Measurements from ENCODE around the gene HAND2. TPM values are rescaled to one million over a fixed set of nuclear protein-coding genes. Genes with fewer than 3 reads are reported as not detected.

Gene HAND2
- total RNA-seq, 1 donor, result not detected

DNA sequence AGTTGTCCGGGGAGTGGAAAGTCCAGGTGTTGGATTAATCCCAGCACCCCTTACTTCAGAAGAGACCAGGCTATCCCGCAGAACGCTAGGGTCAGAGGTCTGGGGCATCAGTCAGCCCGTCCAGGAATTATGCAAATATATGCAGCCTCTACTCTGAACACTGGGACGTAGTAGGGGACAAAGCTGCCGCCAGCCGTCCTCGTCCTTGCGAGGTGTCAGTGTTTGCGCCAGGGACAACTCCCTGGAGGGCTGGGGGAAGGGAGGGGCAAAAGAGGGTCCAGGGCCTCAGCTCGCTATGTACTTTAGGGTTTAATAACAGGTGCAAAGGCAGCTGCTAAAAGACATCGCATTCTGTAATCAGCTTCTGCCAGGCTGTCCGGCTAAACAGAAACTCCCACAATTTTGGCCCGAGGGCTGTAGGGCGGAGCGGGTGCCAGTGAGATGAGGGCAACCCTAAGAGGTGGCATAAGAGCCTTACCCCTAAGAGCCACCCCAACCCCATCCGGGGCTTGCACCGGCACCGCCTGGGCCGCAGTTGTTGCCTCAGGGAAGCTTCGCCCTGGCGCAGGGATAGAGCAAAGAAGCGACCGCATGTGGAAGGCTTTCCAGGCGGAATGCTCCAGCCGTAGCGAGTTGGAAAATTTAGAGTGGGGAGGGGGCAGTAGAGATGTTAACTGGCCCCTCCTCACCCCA lies 8.4 kb downstream of the HAND2 start:
- no peak for DNase-seq (ENCODE audit: low read depth in 2 of 3, low spot score in 2 of 3)

DNA sequence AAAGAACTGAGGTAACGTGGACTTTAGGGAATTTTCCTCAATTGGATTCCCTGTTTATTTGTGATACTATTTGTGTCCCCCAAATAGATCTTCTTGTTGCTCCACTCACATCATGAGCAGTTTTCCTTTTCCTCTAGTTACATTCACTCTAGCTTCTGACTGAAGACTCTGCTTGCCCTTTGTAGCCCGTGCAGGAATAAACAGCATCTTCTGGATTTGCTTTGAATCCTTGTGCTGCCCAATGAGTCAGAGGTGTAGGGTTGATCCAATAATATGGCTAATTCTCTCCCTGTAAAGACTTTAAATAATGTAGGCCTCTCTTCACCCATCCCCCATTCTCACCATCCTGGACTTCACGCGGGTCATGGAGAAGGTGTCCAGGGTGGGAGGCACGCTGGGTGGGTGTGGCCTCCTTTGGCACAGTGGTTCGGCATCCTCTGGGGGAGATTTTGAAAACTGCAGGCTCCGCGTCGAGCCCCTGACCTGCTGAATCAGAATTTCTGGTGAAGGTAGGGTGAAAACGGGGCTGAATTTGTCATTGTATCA lies 9.0 kb downstream of the HAND2 start:
- DNase-seq (ENCODE audit: low read depth in 2 of 3, low spot score in 2 of 3), result no peak

DNA sequence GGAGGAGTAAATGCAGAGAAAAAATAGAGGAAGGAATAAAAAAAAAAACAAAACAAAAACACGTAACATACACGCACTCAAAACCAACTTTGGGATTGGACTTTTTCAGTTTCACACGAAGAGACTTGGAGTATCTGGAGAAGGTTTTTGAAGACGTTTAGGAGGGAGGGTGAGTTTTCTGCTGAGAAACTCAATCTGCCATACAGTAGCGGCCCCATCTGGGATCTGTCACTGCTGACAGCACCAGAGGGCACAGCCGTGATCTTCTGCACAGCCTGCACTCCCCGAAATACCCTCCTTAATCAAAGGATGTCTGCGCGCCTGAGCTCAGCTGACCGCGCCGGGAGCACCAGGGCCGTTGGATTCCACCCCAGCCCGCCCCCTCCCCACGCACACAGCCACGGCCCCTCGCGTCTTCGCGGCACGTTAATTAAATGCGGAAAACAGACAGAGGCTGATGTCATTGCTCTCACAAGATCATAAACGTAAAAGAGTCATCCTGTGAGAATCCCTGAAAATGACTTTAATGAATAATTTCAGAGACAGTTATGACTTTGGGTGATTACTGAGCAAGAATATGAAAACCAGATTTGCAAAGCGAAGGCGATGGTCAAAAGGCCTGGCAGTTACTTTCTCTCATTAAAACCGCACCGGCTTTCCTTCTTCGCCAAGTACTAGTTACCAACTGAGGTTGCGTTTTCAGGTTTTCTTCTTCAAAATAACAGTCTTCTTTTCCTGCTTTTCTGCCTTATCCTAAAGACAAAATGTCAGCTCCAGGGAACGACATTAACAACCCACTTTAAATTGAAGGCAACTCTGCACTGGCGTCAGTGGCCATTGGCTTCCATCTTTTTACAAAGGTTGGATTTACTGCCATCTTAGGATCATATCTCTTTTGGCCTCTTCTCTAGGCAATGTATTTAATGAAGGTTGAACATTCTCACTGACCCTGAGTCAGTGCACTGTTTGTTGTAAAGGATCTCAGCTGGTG lies 10.6 kb downstream of the HAND2 start:
- DNase-seq (ENCODE audit: low read depth in 2 of 3, low spot score in 2 of 3), result no peak

DNA sequence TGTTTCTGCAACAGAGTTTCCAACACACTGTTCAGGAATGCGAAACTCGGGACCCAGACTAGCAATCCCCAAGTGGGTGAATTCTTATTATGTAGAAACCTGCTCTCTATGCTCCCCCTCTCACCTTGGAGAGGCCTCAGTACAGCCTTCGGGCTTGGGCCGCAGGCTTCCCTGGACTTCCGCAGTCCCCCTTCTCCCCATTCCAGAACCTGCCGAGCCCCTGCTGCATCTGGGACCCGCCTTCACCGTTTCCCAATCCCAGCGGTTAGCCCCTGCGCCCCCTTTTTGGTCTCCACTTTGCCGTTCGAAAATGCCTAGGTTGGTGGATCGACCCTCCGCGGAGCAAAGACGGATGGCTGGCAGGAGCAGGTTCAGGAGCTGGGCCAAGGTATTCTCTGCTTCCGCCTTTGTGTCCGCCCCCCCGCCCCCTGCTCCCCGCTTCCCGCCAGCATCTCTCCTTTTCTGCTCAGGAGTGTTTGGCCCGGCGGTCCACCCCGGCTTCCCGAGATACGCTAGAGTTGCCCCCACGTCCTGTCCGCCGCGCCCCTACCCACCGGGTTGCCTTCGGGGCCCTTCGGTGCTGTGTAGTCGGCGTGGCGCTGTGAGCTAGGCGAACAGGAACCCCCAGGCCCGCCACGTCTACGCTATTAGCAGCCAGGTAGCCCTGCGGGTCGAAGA lies 11.5 kb downstream of the HAND2 start:
- DNase-seq (ENCODE audit: low read depth in 2 of 3, low spot score in 2 of 3), result no peak

DNA sequence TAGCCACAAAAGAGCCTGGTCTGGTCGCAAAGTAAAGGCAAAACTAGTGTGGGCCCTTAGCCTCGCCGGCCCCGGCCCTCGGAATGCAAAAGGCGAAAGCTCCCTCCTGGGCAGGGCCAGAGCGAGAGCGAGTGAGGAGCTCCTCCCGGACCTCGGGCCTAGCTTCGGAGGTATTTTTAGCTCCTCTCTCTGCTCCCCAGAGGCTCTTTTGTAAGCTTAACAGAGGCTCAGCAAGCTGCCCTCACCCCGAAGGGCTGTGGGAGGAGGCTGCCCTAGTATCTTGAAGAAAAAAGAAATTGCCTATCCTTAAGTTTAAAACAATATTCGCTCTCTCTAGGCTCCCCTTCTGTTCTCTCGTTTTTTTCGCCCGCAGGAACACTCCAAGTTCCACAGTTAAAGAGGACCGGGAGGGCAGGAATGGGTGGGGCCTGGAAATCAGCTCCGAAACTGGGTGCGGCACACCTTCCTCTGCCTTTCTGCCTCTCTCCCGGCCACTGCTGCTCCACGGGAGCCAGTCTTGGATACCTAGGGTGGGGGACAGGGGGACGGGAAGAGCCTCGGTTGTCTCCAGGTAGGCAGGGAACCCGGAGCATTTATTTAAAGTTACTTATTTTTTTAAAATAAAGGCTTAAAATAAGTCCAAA lies 12.1 kb downstream of the HAND2 start:
- no peak for DNase-seq (ENCODE audit: low read depth in 2 of 3, low spot score in 2 of 3)

DNA sequence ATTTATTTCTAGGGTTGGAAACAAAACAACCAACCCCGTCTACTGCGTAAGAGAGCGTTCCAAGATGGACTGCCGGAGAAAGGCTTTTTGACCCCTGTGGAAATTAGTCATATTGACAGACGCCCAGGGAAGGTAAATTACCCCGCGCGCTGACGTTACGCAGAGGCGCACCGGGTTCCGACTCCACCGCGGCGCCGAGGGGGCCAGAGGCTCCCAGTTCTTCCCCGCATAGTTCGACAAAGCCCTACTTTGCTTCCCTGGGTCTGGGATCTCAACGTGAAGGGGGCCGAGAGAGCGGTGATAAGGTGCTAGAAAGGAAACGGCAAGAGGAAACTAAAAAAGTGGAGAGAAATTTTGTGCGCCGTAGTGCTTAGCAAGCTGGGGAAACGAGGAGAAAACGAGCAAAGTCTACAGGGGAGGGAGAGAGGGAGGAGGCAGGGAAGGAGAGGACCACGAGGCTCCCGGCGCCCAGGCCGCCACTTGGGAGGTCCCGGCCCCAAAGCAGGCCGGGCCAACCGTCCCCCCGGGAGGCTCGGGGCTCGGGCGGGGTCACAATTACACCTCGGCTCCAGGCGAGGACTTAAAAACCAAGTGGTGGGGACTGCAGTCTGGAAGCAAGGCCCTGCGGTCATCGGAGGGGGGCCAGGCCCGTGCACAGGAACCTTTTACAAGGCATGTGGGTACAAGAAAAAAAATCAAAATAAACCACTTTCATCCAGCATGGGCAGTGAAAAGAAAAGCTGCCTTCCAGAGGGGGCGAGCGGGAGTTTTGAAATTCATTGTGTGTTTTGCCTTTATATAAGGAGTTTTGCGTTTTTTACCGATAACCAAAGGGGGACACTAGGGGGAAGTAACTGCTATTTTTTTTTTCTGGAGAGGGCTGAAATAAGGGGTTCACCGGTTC lies 13.2 kb downstream of the HAND2 start:
- no peak for DNase-seq (ENCODE audit: low read depth in 2 of 3, low spot score in 2 of 3)

DNA sequence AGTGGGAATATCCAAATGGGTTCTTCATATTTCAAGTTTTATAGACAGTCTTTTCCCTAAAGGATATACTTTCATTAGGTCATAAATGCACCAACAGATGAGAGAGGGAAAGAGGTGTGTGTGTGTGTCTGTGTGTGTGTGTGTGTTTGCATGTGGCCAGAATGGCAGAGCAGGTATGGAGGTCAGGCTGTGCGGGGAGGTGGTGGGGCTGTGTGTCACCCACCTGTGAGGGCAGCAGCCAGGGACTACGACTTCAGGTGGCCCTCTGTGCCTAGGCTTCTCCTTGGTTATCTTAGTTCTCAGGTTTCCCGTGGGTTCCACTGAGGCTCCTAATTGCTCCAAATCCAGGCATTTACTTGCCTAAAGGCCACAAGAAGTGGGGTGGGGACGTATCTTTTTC lies 14.6 kb downstream of the HAND2 start:
- no peak for DNase-seq (ENCODE audit: low read depth in 2 of 3, low spot score in 2 of 3)

DNA sequence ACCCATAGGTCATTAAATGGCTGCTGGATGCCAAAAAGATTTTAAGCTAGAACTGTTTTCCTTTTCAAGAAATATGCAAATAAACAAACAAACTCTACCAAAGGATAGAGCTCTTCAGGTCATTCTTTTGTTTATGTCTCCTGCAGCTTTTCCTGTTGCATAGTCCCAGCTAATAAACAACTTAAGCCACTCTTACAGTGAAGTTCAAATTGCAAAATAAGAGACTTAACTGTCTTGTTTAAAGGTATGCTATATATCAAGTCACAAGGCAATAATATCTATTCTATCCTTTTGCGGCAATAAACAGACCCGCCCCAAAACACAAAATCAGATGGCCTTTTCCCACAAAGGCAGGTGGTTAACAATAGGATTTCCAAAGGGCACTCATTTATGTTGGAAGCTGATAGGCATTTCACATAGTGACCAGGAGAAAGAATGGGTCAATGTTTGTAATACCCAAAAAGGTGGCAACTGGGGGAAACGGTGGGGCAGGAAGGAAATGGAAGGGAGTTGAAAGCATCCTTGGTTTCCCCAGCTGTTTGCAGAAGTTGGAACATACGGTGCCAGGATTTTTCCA lies 15.3 kb downstream of the HAND2 start:
- DNase-seq (ENCODE audit: low read depth in 2 of 3, low spot score in 2 of 3), result no peak

DNA sequence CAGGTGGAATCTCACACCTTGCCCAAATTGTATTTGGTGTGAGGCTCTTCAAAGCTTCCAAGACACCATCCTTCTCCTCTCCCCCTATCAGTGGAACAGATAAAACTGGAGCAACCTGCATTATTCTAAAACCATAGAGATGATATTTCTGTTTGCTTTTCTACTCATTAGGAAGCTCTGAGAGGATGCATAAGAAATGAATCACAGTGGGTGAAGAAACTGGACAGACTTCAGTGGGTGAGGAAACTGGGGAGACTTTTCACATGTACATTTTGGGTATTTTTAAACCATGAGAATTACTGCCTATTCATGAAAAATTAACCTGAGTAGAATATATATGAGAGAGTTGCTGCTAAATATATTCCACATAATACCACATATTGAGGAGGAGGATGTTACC lies 16.4 kb downstream of the HAND2 start:
- DNase-seq (ENCODE audit: low read depth in 2 of 3, low spot score in 2 of 3), result no peak

DNA sequence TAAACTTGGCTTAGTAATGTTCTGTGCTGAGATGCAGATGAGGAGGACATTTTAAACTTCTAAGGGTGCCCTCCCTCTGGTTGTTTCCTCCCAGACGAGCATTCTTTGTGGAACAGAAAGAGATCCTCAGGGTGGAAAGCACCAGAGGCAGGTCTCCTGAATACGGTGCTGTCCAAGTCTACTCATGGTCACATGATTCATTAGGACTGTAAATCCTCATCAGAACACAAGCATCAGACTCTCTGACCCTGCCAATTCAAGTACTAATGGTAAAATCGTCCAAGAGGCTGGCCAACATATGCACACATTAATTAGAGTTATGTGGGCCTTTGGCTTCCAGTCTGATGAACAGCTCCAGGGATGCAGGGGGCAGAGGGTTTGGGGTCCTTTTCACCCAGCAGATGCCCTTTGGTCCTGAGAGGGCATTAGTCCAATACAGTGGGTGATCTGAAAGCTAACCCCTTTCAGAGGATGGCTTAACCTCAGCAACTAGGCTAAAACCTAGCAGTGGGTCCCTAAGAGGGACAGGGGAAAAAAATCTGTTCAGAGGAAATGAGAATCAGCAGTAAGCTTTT lies 18.2 kb downstream of the HAND2 start:
- no peak for DNase-seq (ENCODE audit: low read depth in 2 of 3, low spot score in 2 of 3)

DNA sequence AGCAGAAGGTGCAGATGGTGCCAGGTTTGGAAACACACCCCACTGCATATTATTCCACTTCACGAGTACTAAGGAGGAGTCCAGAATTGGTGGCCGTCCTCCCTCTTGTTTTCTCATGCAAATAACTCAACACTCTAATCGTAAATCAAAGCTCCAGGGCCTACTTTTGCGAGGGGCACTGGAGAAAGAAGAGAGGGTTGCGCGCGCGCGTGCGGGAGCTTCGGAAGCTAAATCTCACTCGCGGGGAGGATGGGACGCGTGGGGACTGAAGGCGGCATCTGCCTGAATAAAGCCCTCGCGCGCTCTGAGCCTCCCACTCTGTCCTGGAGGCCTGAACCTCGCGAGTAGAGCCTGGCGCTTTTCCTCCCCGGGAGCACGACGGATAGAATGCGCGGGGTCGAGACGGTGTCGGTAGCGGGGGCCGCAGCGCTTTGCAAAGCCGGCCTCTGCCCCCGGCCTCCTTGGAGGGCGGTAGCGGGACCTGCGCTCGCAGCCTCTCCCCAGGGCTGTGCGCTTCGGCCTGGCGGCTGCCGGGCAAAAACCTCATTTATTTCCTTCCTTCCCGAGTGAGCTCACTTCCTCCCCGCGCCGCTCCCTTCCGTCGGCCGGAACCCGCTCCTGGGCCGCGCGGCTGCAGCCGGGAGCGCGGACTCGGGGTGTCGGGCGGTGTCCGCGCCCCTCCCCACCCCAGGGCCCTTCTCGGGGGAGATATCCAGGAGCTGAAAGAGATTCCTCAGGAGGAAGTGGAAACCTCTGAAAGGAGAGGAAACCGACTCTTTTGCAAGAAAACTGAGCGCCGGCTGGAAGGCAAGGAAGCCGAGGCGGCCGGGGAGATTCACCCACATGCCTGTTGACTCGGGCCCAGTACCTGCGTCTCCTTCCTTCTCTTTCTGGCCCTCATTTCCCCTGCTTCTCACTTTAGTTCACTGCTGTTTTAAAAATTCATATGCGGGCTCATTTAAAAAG lies 20.7 kb downstream of the HAND2 start:
- DNase-seq (ENCODE audit: low read depth in 2 of 3, low spot score in 2 of 3), result no peak

DNA sequence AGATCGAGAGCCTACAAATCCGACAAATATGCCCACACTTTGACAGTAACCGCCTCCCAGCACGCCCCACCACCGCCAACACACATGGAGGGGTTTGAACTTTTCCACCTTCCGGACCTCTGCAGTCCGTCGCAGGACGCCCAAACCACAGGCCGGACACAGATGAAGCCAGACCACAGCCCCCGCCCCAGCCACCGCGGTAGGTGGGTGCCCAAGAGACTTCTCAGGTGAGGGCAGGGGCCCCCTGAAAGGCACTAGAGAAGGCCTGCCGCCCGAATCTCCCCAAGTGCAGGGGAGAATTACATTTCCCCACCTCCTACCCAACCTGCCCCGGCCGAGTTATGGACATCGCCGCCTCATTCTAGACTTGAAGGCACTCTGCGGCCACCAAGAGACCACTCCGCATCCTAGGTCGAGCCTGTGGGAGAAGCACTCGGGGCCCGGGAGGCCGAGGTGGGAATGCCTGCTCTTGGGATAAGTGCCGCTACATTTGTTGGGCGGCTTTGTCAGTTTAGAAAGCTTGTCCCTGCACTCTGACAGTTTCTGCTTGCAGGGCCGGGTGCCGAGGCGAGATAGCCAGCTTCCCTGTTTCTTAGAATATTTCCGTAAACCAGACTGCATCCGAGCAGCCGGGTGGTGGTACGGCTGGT lies 21.5 kb downstream of the HAND2 start:
- DNase-seq (ENCODE audit: low read depth in 2 of 3, low spot score in 2 of 3), result peak in 1 of 3 donors; percentile 71

DNA sequence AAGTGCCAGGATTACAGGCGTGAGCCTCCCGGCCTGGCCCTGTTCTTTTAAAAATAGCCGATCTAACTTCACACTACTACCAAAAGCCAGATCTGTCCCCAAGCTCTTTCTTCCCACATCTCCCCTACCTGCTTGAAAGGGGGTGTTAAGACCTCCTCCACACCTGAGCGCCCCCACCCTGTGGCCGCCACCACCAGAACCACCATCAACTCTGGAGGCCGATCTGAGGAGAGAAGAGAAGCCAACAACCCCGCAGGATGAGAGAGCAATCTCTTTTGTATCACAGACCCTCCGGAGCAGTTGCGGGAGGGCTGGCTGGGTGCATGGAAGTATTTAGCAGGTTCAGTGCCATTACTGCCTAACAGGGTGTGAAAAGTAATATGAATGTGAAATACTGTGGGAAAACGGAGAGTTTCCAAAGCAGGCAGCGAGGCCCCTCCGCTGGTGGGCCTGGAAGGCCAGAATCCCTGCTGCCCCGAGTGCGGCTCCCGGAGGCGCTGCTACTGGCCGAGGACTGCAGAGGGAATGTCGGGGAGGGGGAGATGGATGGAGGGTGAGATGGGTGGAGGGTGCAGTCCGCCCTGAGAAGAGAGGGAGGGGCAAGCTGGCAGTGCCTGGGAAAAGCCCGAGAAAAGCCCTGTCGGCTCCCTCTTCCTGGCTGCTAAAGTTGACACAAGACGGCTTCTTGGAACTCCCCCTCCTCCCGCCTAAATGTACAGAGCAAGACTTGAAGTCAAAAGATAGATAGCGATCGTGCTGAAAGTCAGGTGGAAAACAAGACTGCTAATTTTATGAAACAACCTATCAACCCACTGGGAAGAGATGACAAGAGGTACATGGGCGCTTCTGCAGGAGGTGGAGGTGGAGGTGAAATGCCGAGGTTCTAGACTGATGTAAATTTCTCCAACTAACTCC lies 22.3 kb downstream of the HAND2 start:
- no peak for DNase-seq (ENCODE audit: low read depth in 2 of 3, low spot score in 2 of 3)

DNA sequence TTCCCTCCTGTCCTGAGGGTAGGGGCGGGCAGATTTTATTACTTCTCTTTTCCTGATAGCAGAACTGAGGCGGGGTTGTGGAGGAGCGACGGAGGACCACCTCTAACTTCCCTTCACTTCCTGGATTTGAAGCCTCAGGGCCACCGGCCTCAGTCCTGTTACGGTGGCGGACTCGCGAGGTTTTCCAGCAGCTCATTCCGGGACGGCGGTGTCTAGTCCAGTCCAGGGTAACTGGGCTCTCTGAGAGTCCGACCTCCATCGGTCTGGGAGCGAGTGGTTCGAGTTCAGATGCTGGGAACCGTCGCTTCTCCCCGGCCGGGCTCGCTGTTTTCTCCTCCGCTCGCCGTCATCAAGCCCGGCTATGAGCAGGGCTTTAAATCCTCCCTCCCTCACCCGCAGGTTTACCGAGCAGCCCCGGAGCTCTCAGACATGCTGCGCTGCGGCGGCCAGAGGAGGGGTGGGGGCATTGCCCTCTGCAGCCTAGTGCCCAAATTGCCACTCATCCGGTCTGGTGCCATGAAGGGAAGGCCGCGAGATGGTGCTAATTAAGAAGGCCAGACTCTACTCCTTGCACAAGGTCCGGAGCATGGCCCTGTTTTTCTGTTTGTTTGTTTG lies 23.3 kb downstream of the HAND2 start:
- DNase-seq (ENCODE audit: low read depth in 2 of 3, low spot score in 2 of 3), result no peak

DNA sequence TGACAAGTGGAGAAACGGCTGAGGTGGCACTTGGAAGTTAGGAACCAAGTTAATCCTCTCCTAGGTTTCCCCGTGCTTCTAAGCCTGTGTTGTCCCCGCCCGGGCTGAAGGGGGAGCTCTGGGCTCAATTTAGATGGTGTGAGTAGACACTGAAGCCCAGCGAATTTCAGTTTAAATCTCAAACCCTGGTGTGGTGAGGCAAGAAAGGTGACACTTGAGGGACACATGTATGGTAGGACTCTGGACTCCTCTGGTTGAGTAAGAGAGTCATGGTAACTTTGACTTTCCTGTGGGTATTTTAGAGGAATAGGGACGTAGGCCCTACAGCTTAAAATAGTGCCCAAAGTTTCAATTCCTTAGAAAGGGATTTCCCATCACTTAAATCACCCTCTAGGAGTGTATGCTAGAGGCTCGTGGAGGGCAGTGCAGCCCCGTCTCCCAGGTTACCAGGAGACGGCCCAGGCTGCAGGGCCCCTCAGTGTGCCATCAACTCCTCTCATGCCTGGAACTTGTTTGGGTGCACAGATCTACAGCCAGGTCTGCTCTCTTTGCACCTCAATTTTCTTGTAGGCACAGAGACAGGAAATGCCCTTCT lies 24.0 kb downstream of the HAND2 start:
- peak in 1 of 3 donors; percentile 64 for DNase-seq (ENCODE audit: low read depth in 2 of 3, low spot score in 2 of 3)

Data from hematopoietic multipotent progenitor cell (in vitro differentiated cells).